ENCODE data around the gene KLHL26. TPM values are rescaled to one million over a fixed set of nuclear protein-coding genes. Genes with fewer than 3 reads are reported as not detected.
"Not testable (repeated sequence)": the region's sequence is repeated elsewhere in the genome, so short reads cannot be mapped to it uniquely, and the experiment has no call there.

The KLHL26 gene
- total RNA-seq, 2 experiments from 2014 or later = 13.7 to 19.0 TPM

DNA sequence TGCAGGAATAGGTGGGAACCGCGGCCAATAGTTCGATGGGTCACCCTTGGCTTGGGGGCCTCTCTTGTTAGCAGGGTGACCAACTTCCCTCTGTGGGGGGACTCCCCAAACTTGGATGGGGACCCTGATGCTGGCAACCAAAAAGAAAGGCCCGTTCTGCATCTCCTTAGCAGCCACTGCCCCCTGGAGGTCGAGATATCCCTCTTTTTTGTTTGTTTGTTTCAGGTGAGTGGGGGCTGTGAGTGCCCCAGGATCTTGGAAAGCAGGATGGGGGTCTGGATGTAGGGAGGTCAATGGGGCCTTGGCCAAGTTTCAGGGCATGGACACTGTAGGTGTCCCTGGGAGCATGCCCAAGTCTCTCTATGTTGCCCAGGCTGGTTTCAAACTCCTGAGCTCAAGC is 39.0 kb downstream of the KLHL26 start:
- intact Hi-C loops (cut with DNase I, micrococcal nuclease) = loop anchor here in 1 of 2 experiments (5.0 kb wide), 1 partner anchor 208 kb away; no protein-coding TSS in a partner anchor

DNA sequence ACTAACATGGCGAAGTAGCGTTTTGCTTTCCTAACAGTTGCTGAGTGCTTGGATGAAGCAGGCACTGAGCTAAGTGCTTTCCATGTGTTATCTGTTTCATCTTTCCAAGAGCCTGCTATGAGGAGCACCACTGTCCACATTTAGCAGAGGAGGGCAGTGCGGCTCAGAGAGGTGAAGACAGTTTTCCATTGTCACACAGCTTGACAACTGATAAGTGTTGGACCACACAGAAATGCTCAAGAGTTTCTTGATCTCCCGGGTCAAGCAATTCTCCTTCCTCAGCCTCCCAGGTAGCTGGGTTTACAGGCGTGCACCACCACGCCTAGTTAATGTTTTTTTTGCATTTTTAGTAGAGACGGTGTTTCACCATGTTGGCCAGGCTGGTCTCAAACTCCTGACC is 39.9 kb downstream of the KLHL26 start:
- Histone ChIP-seq H3K27ac (ENCODE audit: low read depth in 1 of 2, low read length in 2 of 2) (no peak overlapping the region), H3K4me3 (ENCODE audit: low read length) (no peak overlapping the region), H3K9me3 (ENCODE audit: control insufficient read depth in 1 of 2, insufficient read depth in 1 of 2, low read length in 2 of 2) (no peaks in the 10 kb centered on the region), H3K36me3 (ENCODE audit: insufficient read depth, low read length) (no peaks in the 10 kb centered on the region), H3K4me1 (ENCODE audit: insufficient read depth, low read length) (no peaks in the 10 kb centered on the region), H3K27me3 (ENCODE audit: control insufficient read depth in 1 of 2, insufficient read depth in 2 of 2, low read length in 2 of 2) (no peaks in the 10 kb centered on the region)
- TF ChIP-seq, protein P1, sequence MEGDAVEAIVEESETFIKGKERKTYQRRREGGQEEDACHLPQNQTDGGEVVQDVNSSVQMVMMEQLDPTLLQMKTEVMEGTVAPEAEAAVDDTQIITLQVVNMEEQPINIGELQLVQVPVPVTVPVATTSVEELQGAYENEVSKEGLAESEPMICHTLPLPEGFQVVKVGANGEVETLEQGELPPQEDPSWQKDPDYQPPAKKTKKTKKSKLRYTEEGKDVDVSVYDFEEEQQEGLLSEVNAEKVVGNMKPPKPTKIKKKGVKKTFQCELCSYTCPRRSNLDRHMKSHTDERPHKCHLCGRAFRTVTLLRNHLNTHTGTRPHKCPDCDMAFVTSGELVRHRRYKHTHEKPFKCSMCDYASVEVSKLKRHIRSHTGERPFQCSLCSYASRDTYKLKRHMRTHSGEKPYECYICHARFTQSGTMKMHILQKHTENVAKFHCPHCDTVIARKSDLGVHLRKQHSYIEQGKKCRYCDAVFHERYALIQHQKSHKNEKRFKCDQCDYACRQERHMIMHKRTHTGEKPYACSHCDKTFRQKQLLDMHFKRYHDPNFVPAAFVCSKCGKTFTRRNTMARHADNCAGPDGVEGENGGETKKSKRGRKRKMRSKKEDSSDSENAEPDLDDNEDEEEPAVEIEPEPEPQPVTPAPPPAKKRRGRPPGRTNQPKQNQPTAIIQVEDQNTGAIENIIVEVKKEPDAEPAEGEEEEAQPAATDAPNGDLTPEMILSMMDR (IDR thresholded peaks at IDR 0.05) = no peak
- H3K9me3 Mint-ChIP-seq = no peaks in the 10 kb centered on the region
- H3K27ac Mint-ChIP-seq = no peak overlapping the region
- no peak overlapping the region for H3K4me3 Mint-ChIP-seq
- H3K36me3 Mint-ChIP-seq (ENCODE audit: low read depth) = peaks cover 1% of the 10 kb centered on the region
- ChIA-PET POLR2A (no interaction called here), CTCF (interaction anchor here (1.0 kb wide), 1 partner anchor 14 kb away, joined by 4 read pairs; no protein-coding TSS in a partner anchor)
- H3K27me3 Mint-ChIP-seq = no peaks in the 10 kb centered on the region
- no peaks in the 10 kb centered on the region for H3K4me1 Mint-ChIP-seq (ENCODE audit: low read depth)
- DNase-seq = no peak
- ATAC-seq (ENCODE audit: poor library complexity) = no peak
- intact Hi-C loops (cut with DNase I, micrococcal nuclease) = loop anchor here in 1 of 2 experiments (5.0 kb wide), 1 partner anchor 209 kb away; no protein-coding TSS in a partner anchor

More for the DNA sequence above, 39.0 kb downstream of the KLHL26 start:
- no peaks in the 10 kb centered on the region for H3K4me1 Mint-ChIP-seq (ENCODE audit: low read depth)
- Histone ChIP-seq H3K27ac (ENCODE audit: low read depth in 1 of 2, low read length in 2 of 2) (no peak overlapping the region), H3K27me3 (ENCODE audit: control insufficient read depth in 1 of 2, insufficient read depth in 2 of 2, low read length in 2 of 2) (no peaks in the 10 kb centered on the region), H3K4me1 (ENCODE audit: insufficient read depth, low read length) (no peaks in the 10 kb centered on the region), H3K4me3 (ENCODE audit: low read length) (no peak overlapping the region), H3K9me3 (ENCODE audit: control insufficient read depth in 1 of 2, insufficient read depth in 1 of 2, low read length in 2 of 2) (no peaks in the 10 kb centered on the region), H3K36me3 (ENCODE audit: insufficient read depth, low read length) (no peaks in the 10 kb centered on the region)
- ChIA-PET POLR2A (no interaction called here), CTCF (no interaction called here)
- H3K36me3 Mint-ChIP-seq (ENCODE audit: low read depth) = peaks cover 4% of the 10 kb centered on the region
- H3K27me3 Mint-ChIP-seq = no peaks in the 10 kb centered on the region
- ATAC-seq (ENCODE audit: poor library complexity) (no peak), DNase-seq (peak in 6 of 14 experiments; percentile 13 to 49 (median 32))
- H3K27ac Mint-ChIP-seq = no peak overlapping the region
- no peaks in the 10 kb centered on the region for H3K9me3 Mint-ChIP-seq
- no peak overlapping the region for H3K4me3 Mint-ChIP-seq
- TF ChIP-seq, protein P1 (IDR thresholded peaks at IDR 0.05) = peak; percentile 19

DNA sequence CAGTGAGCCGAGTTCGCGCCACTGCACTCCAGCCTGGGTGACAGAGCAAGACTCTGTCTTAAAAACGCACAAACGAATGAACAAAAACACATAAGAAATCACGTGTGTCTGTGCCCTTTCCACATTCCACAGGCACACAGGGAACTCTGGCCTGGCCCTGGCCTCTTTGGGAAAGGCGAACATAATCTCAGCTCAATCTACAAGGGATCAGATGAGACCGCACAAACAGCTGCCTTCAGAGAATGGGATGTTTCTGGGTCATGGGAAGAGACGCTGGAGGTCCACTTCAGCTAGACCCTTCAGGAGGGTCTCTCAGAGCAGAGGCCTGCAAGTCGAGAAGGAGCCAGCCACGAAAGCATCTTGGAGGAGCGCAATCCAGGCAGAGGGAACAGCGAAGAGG is 40.3 kb downstream of the KLHL26 start:
- no peaks in the 10 kb centered on the region for H3K27me3 ChIP-seq (ENCODE audit: control insufficient read depth in 1 of 2, insufficient read depth in 2 of 2, low read length in 2 of 2)
- Mint-ChIP-seq H3K27me3 (no peaks in the 10 kb centered on the region), H3K27ac (no peak overlapping the region), H3K4me1 (ENCODE audit: low read depth) (no peaks in the 10 kb centered on the region), H3K4me3 (no peak overlapping the region), H3K36me3 (ENCODE audit: low read depth) (no peaks in the 10 kb centered on the region), H3K9me3 (no peaks in the 10 kb centered on the region)
- ChIA-PET POLR2A (no interaction called here), CTCF (interaction anchor here (1.0 kb wide), 1 partner anchor 13 kb away, joined by 4 read pairs; no protein-coding TSS in a partner anchor)
- no peaks in the 10 kb centered on the region for H3K9me3 ChIP-seq (ENCODE audit: control insufficient read depth in 1 of 2, insufficient read depth in 1 of 2, low read length in 2 of 2)
- H3K36me3 ChIP-seq (ENCODE audit: insufficient read depth, low read length) = no peaks in the 10 kb centered on the region
- DNase-seq (no peak), ATAC-seq (ENCODE audit: poor library complexity) (no peak)
- TF ChIP-seq, protein P1 (IDR thresholded peaks at IDR 0.05) = no peak
- no peak overlapping the region for H3K4me3 ChIP-seq (ENCODE audit: low read length)
- H3K4me1 ChIP-seq (ENCODE audit: insufficient read depth, low read length) = no peaks in the 10 kb centered on the region
- intact Hi-C loops (cut with DNase I, micrococcal nuclease) = loop anchor here in 1 of 2 experiments (5.0 kb wide), 1 partner anchor 210 kb away; no protein-coding TSS in a partner anchor
- no peak overlapping the region for H3K27ac ChIP-seq (ENCODE audit: low read depth in 1 of 2, low read length in 2 of 2)

DNA sequence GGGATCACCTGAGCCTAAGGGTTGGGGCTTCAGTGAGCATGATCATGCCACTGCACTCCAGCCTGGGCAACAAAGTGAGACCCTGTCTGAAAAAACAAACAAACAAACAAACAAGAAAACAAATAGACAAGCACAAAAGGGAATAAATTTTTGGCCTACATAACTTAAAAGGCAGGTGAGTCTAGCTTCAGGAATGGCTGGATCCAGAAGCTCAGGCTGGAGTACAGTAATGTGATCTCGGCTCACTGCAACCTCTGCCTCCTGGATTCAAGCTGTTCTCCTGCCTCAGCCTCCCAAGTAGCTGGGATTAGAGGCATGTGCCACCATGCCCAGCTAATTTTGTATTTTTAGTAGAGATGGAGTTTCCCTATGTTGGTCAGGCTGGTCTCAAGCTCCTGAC is 43.3 kb downstream of the KLHL26 start:
- ATAC-seq (ENCODE audit: poor library complexity); H3K9me3 ChIP-seq (ENCODE audit: control insufficient read depth in 1 of 2, insufficient read depth in 1 of 2, low read length in 2 of 2): not testable (repeated sequence)

More for the DNA sequence above, 43.3 kb downstream of the KLHL26 start:
- POLR2A ChIA-PET; H3K36me3 ChIP-seq (ENCODE audit: insufficient read depth, low read length); DNase-seq; H3K36me3 Mint-ChIP-seq (ENCODE audit: low read depth); H3K4me3 ChIP-seq (ENCODE audit: low read length); H3K9me3 Mint-ChIP-seq; H3K4me3 Mint-ChIP-seq; H3K27me3 Mint-ChIP-seq; CTCF ChIA-PET; H3K27ac Mint-ChIP-seq; H3K27me3 ChIP-seq (ENCODE audit: control insufficient read depth in 1 of 2, insufficient read depth in 2 of 2, low read length in 2 of 2); H3K27ac ChIP-seq (ENCODE audit: low read depth in 1 of 2, low read length in 2 of 2): not testable (repeated sequence)
- intact Hi-C loops (cut with DNase I, micrococcal nuclease) = loop anchor here in 1 of 2 experiments (5.0 kb wide), 1 partner anchor 88 kb away; no protein-coding TSS in a partner anchor
- H3K4me1 ChIP-seq (ENCODE audit: insufficient read depth, low read length) = peaks cover 22% of the 10 kb centered on the region
- peaks cover 16% of the 10 kb centered on the region for H3K4me1 Mint-ChIP-seq (ENCODE audit: low read depth)
